ENCODE data around the gene CFAP141.

Gene CFAP141

GRCh38 chr1:154222918-154223317, 16.8 kb upstream of the CFAP141 start:
- Mint-ChIP-seq H3K27me3 (ENCODE audit: low read depth, poor library complexity) (no peaks in the 10 kb centered on the region), H3K9me3 (no peaks in the 10 kb centered on the region), H3K36me3 (ENCODE audit: low read depth) (peaks cover 59% of the 10 kb centered on the region), H3K4me1 (peaks cover 49% of the 10 kb centered on the region), H3K27ac (no peak overlapping the region), H3K4me3 (peak overlapping the region; percentile 99)
- TF ChIP-seq CTCF (IDR thresholded peaks at IDR 0.05): no peak
- no peak for DNase-seq

- no peak for TF ChIP-seq CTCF (IDR thresholded peaks at IDR 0.05)
- Mint-ChIP-seq H3K27me3 (ENCODE audit: low read depth, poor library complexity) (no peaks in the 10 kb centered on the region), H3K27ac (peak overlapping the region; percentile 62), H3K9me3 (no peaks in the 10 kb centered on the region), H3K4me3 (peak overlapping the region; percentile 99), H3K36me3 (ENCODE audit: low read depth) (peaks cover 59% of the 10 kb centered on the region), H3K4me1 (peaks cover 53% of the 10 kb centered on the region)
- no peak for DNase-seq
Observed at GRCh38 chr1:154222518-154222917, 16.4 kb upstream of the CFAP141 start.

GRCh38 chr1:154221278-154222001, 15.3 kb upstream of the CFAP141 start:
- peak overlapping the region; percentile 99 for H3K27ac Mint-ChIP-seq
- peaks cover 5% of the 10 kb centered on the region for H3K9me3 Mint-ChIP-seq
- TF ChIP-seq CTCF (IDR thresholded peaks at IDR 0.05): no peak
- H3K4me3 Mint-ChIP-seq: peak overlapping the region; percentile 99
- H3K27me3 Mint-ChIP-seq (ENCODE audit: low read depth, poor library complexity): no peaks in the 10 kb centered on the region
- peaks cover 57% of the 10 kb centered on the region for H3K4me1 Mint-ChIP-seq
- DNase-seq: peak; percentile 74
- H3K36me3 Mint-ChIP-seq (ENCODE audit: low read depth): peaks cover 59% of the 10 kb centered on the region

GRCh38 chr1:154220970-154221277, 14.8 kb upstream of the CFAP141 start:
- Mint-ChIP-seq H3K36me3 (ENCODE audit: low read depth) (peaks cover 59% of the 10 kb centered on the region), H3K27ac (peak overlapping the region; percentile 99), H3K9me3 (peaks cover 5% of the 10 kb centered on the region), H3K27me3 (ENCODE audit: low read depth, poor library complexity) (peaks cover 2% of the 10 kb centered on the region), H3K4me3 (peak overlapping the region; percentile 99), H3K4me1 (peaks cover 57% of the 10 kb centered on the region)
- no peak for TF ChIP-seq CTCF (IDR thresholded peaks at IDR 0.05)
- DNase-seq: no peak

- Mint-ChIP-seq H3K4me1 (peaks cover 57% of the 10 kb centered on the region), H3K27me3 (ENCODE audit: low read depth, poor library complexity) (peaks cover 2% of the 10 kb centered on the region), H3K27ac (peak within 1 kb of the TSS; percentile 99), H3K4me3 (peak within 1 kb of the TSS; percentile 99), H3K36me3 (ENCODE audit: low read depth) (peaks cover 54% of the 10 kb centered on the region), H3K9me3 (peaks cover 5% of the 10 kb centered on the region)
- peak; percentile 96 for DNase-seq
- no peak for TF ChIP-seq CTCF (IDR thresholded peaks at IDR 0.05)
Observed at GRCh38 chr1:154220071-154220969, 14.2 kb upstream of the CFAP141 start, which contains the start of gene UBAP2L. Gene UBAP2L (plus strand): TSS chr1:154220955. CDS start chr1:154225124, 4,169 bp downstream.

All from nephron progenitor cell (in vitro differentiated cells).